ENCODE results near the gene KBTBD13.

Gene KBTBD13

DNA sequence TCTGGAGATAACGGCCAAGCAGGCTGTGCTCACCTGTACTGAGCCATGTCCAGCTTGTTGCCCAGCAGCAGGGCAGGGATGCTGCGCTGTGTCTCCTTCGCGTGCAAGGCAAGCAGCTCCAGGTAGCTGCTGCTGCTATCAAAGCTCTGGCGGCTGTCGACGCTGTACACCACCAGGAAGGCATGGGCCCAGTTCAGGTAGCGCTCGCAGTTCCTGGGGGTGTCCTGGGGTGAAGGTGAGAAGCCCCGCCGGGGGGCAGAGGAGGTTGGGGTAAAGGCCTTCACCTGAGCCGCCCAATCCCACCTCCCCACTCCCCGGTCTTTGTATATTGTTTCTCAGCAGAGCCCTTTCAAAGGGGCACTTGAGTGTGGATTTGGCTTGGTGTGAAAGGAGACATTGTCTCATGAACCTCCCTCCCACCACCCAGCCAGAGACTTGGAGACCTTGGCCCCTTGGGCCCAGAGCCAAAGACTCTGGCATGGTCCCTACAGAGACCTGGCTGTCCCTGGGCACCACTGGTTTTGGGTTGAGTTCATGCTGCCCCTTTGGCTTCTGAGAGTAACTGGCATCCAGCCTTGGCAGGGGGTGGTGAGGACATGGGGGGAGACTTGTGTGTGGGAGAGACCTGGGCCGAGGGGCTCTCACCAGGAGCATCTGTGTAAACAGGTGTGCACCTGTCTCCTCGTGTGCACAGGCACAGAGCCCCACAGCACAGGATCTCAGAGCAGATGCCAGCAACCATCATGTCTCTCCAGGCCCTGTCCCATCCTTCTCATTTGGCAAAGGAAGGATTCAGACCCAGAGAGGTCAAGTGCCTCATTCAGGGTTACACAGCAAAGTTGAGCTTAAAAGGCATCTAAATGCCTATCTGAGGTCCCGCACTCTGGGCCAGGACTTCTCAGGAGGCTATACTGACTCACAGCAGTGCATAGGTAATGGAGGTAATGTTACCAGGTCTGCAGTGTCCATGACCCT lies 17.9 kb upstream of the KBTBD13 start:
- Mint-ChIP-seq H3K27me3 (peaks cover 3% of the 10 kb centered on the region), H3K27ac (no peak overlapping the region)

DNA sequence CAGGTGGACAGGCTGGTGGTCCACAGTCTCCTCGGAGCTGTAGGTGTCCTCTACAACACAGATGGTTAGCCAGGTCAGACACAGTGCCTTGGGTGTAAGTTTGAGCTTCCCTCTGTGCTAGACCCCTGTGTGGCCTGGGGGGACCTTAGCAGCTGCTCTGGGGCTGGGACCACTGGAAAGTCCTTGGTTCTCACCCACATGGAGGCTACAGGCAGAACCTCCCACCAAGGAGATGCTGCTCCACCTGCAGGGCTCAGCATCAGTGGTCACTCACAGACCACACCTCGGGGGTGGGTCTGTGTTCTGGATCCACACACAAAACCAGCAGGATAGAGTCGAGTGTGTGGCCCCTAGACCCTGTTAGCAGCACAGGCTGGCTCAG lies 17.2 kb upstream of the KBTBD13 start:
- no peaks in the 10 kb centered on the region for H3K9me3 Mint-ChIP-seq (ENCODE audit: low read depth)
- H3K4me3 Mint-ChIP-seq: no peak overlapping the region
- no peaks in the 10 kb centered on the region for H3K4me1 Mint-ChIP-seq (ENCODE audit: low read depth)
- H3K36me3 Mint-ChIP-seq: no peaks in the 10 kb centered on the region
- peaks cover 3% of the 10 kb centered on the region for H3K27me3 Mint-ChIP-seq
- H3K27ac Mint-ChIP-seq: no peak overlapping the region

More for the DNA sequence above, 17.9 kb upstream of the KBTBD13 start:
- Mint-ChIP-seq H3K36me3 (no peaks in the 10 kb centered on the region), H3K9me3 (ENCODE audit: low read depth) (no peaks in the 10 kb centered on the region), H3K4me3 (no peak overlapping the region), H3K4me1 (ENCODE audit: low read depth) (no peaks in the 10 kb centered on the region)

DNA sequence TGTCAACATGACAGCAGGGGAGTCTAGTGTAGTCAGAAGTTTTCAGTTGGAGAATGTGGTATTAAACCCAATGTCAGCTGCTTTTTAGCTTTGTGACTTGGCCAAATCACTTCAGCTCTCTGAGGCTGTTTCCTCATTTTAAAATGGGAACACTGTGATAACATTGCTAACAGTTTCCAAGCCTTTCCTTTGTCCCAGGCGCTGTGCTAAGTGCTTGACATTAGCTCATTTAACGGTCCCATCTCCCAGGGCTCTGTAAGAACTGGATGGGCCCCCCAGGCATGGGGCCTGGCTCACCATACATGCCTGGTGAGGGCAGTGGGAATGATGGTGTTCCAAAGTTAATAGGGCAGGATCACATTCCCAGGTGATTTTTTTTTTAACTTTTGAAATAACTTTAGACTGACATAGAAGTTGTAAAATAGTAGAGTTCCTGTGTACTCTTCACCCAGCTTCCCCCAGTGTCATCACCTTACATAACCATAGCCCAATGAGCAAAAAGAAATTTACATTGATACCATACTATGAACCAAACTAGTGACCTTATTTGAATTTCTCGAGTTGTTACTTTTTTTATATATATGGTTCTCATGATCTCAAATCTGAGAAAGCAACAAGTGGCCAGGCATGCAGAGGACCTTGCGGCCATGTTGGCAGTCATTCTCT lies 16.5 kb upstream of the KBTBD13 start:
- Mint-ChIP-seq H3K4me1 (ENCODE audit: low read depth) (no peaks in the 10 kb centered on the region), H3K36me3 (no peaks in the 10 kb centered on the region), H3K27ac (no peak overlapping the region), H3K27me3 (peaks cover 3% of the 10 kb centered on the region), H3K9me3 (ENCODE audit: low read depth) (no peaks in the 10 kb centered on the region), H3K4me3 (no peak overlapping the region)

DNA sequence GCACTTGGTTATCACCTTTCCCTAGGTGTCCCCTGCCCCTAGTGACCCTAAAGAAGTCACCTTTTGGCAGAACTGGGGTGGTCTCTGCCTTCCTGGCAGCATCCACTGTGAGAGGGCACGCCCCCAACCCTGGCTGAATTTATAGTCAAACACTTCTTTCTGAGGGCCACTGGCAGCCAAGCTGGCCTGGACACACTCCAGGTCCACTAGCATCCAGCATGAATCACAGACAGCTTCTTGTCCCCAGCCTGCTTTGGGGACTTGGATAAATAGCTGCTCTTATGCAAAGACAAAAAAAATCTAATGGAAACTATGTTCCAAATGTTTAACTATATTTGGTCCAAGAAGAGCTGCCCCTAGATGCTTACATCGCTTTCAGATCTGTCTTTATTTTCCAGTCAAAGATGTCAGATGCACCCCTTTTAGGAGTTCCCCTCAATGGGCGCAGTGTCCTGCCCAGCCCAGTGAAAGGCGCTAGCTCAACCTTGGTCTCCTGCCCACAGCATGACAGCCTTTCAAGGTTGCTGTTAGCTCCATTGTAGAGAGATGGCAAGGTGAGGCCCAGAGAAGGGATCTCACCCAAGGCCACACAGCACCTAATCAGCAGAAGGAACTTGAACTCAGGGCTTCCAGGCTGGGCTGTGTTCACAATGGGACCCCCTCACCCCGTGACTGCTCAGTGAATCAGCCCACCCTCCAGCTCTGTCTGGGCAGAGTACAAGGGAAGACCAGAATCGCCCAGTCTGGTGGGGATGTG lies 15.7 kb upstream of the KBTBD13 start:
- H3K4me1 Mint-ChIP-seq (ENCODE audit: low read depth): no peaks in the 10 kb centered on the region
- H3K4me3 Mint-ChIP-seq: no peak overlapping the region
- H3K27ac Mint-ChIP-seq: no peak overlapping the region
- H3K36me3 Mint-ChIP-seq: no peaks in the 10 kb centered on the region
- no peaks in the 10 kb centered on the region for H3K9me3 Mint-ChIP-seq (ENCODE audit: low read depth)
- H3K27me3 Mint-ChIP-seq: peaks cover 3% of the 10 kb centered on the region

DNA sequence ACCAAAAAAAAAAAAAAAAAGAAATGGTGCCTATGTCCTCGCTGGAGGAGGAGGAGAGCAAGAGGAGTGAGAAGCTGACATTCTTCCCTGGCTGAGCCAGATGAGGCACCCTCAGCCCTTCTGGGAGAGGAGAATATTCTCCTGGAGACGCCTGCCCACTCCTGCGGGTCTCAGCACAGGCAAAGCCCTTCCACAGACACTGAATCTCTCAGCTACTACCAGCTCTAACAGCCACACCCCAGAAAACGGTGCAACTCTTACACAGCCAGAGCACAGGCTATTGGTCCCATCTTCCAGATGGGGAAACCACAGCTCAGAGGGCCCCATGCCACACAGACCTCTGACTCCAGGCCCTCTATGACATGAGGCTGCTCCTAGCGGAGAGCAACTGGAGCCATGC lies 14.5 kb upstream of the KBTBD13 start:
- Mint-ChIP-seq H3K27ac (no peak overlapping the region), H3K27me3 (peaks cover 5% of the 10 kb centered on the region), H3K4me1 (ENCODE audit: low read depth) (no peaks in the 10 kb centered on the region), H3K9me3 (ENCODE audit: low read depth) (no peaks in the 10 kb centered on the region), H3K4me3 (no peak overlapping the region), H3K36me3 (no peaks in the 10 kb centered on the region)

DNA sequence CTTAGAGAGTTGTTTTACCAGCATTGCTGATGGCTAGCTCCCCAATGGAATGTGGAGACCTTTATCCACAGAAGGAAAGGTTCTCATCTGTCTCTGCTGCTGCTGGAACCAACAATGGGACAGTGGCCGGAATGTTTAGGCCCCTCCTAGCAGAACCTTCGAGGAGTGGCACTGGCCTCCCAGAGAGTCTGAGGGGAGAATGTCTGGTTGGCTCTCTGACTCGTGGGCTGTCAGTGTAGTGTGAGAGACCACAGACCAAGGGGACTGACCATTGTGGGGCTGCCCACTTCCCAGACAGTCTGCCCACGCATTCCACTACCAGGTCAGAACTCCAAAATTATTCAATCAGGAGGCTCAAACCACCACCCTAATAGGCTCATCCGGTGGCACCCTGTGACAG lies 13.8 kb upstream of the KBTBD13 start:
- Mint-ChIP-seq H3K36me3 (no peaks in the 10 kb centered on the region), H3K4me1 (ENCODE audit: low read depth) (peaks cover 3% of the 10 kb centered on the region), H3K27ac (no peak overlapping the region), H3K4me3 (no peak overlapping the region), H3K27me3 (peaks cover 8% of the 10 kb centered on the region), H3K9me3 (ENCODE audit: low read depth) (no peaks in the 10 kb centered on the region)

DNA sequence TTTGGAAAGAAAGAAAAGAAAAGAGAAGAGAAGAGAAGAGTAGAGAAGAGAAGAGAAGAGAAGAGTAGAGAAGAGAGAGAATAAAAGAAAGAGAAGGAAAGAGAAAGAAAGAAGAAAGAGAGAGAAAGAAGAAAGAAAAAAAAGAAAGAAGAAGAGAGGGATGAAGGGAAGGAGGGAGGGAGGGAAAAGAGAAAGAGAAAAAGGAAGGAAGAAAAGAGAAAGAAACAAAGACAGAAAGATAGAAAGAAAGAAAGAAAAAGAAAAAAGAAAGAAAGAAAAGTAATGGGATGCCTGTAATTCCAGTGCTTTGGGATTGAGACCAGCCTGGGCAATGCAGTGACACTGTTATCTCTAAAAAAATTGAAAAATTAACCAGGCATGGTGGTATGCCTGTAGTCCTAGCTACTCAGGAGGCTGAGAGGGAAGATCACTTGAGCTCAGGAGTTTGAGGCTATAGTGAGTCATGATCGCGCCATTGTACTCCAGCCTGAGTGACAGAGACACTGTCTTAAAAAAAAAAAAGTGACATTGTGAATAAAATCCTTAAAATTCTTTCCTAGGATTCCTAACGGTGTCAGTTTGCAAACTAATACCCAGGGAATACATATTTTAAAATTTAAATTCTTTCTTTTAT lies 10.4 kb upstream of the KBTBD13 start:
- Mint-ChIP-seq H3K27ac (no peak overlapping the region), H3K36me3 (no peaks in the 10 kb centered on the region), H3K4me3 (no peak overlapping the region), H3K4me1 (ENCODE audit: low read depth) (peaks cover 8% of the 10 kb centered on the region), H3K9me3 (ENCODE audit: low read depth) (no peaks in the 10 kb centered on the region), H3K27me3 (peaks cover 14% of the 10 kb centered on the region)

DNA sequence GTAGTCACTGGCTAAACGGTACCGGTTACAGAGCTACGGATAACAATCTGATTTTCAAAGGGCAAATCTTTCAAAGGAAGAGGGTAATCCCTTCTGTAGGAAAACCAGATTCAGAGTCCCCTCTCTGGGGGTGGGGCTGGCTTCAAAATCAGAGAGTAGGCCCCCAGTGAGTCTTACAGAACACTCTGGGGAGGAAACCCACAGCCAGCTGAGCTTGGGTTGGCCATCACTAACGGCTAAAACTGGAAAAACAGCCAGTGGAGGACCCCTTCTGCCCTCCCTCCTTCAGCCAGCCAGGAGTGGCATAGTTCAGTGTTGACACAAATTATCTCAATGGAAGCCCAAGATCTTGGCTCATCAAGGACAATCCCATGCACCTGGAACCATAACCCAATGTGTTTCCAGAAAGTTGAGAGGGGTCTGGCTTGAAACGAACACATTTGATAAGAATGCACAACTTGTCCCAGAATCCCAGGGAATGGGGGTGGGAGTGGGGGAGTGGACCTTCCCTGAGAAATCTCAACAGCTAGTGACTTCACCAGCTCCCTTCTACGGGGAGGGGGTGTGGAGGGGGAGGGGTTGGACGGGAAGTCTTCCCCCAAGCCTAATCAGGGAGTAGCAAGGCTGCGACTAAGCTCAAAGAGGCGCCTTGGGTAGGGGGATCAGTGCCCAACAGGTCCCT lies 9.8 kb upstream of the KBTBD13 start:
- H3K9me3 Mint-ChIP-seq (ENCODE audit: low read depth): no peaks in the 10 kb centered on the region
- H3K4me1 Mint-ChIP-seq (ENCODE audit: low read depth): peaks cover 8% of the 10 kb centered on the region
- no peak overlapping the region for H3K27ac Mint-ChIP-seq
- H3K27me3 Mint-ChIP-seq: peaks cover 14% of the 10 kb centered on the region
- H3K4me3 Mint-ChIP-seq: peak overlapping the region; percentile 63
- no peaks in the 10 kb centered on the region for H3K36me3 Mint-ChIP-seq

DNA sequence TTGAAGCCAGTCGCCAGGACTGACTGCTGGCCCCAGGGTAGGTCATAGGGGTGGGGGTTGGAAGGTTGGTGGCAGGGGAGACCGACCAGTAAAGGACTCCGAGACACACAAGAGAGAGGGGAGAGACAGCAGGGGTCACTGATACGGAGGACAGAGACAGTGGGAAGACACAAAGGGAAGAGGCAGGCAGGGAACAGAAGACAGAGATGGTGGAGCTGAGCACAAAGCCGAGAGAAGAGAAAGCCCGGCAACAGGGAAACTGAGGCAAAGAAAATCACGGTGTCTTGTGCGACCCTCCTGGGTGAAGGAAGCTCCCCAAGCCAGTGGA lies 9.3 kb upstream of the KBTBD13 start:
- Mint-ChIP-seq H3K9me3 (ENCODE audit: low read depth) (no peaks in the 10 kb centered on the region), H3K27me3 (peaks cover 14% of the 10 kb centered on the region), H3K27ac (no peak overlapping the region), H3K4me1 (ENCODE audit: low read depth) (peaks cover 8% of the 10 kb centered on the region), H3K4me3 (peak overlapping the region; percentile 63), H3K36me3 (no peaks in the 10 kb centered on the region)

DNA sequence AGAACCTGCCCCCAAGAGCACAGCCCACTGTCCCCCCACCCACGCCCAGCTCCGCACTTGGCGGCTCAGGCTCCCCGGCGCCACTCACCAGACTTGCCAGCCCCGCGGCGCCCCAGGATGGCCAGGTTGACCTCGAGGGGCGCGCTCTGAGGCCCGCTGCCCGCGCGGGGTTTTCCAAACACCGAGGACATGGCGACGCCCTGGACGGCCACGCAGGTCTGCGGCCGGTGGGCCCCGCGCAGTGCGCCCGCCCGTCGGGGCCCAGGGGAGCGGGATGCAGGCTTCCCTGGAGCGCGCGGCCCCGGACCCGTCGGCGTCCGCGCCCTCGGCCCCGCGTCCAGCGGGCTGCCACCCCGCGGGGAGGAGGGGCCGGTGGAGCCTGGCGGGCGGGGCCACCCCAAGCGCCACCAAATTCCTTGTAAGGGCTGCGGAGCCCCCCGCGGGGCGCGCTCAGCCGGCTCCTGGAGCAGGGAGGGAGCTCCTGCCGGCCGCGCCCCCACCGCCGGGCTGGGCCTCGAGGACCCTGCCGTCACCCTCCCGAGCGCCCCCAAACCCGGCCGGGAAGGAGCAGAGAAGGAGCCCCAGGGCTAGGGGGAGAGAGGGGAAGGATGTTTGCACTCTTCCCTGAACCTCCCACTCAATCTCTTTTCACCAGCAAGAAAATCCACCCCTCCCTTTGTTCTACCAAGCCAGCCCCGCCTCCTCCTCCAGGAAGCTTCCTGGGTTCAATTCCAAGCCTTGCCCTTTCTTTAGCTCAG lies 8.7 kb upstream of the KBTBD13 start, which contains the start of gene RASL12:
RASL12 (minus strand) TSS at position 347 of the 758 bp plus-strand sequence; CDS start at position 191, 156 bp downstream.
- peaks cover 8% of the 10 kb centered on the region for H3K4me1 Mint-ChIP-seq (ENCODE audit: low read depth)
- no peaks in the 10 kb centered on the region for H3K9me3 Mint-ChIP-seq (ENCODE audit: low read depth)
- no peak within 1 kb of the TSS for H3K27ac Mint-ChIP-seq
- H3K36me3 Mint-ChIP-seq: no peaks in the 10 kb centered on the region
- H3K27me3 Mint-ChIP-seq: peaks cover 14% of the 10 kb centered on the region
- H3K4me3 Mint-ChIP-seq: peak within 1 kb of the TSS; percentile 63

DNA sequence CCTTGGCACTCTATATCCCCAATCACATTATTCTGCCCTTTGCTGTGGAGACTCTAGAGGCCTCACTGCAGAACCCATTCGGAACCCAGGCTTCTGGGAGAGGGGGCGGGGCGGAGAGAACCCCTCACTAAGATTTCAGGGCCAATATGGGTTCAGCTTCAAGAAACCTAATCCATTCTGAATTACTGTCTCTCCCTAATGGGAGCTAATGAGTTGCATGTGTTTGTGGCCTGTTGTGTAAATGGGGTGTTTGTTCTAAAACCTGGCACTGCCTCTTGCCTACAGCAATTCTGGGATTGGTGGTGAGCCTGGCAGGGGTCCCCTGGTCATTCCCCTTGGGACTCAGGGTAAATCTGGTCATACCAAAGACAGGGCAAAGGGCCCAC lies 8.2 kb upstream of the KBTBD13 start:
- Mint-ChIP-seq H3K36me3 (no peaks in the 10 kb centered on the region), H3K27ac (no peak overlapping the region), H3K4me3 (peak overlapping the region; percentile 63)

DNA sequence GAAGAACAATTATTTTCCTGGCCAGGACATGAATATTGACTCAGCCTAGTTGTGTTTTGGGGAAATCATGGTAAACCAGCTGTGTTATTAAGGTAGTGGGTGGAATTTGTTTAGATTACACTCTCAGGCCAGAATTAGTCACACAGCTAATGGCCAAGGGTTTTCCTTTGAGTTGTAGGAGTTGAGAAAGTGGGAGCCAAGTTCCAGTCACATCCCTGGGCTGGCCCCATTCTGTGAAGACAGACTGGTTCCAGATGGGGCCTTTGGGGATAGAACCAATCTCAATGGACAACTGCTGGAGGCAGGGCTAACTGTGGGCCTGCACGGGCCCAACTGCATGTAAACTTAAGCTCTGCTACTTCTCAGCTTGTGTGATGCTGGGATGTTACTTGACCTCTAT lies 7.4 kb upstream of the KBTBD13 start:
- H3K27ac Mint-ChIP-seq: no peak overlapping the region
- H3K9me3 Mint-ChIP-seq (ENCODE audit: low read depth): no peaks in the 10 kb centered on the region
- H3K27me3 Mint-ChIP-seq: peaks cover 11% of the 10 kb centered on the region
- H3K4me1 Mint-ChIP-seq (ENCODE audit: low read depth): peaks cover 8% of the 10 kb centered on the region
- H3K4me3 Mint-ChIP-seq: no peak overlapping the region
- no peaks in the 10 kb centered on the region for H3K36me3 Mint-ChIP-seq

More for the DNA sequence above, 8.2 kb upstream of the KBTBD13 start:
- H3K9me3 Mint-ChIP-seq (ENCODE audit: low read depth): no peaks in the 10 kb centered on the region
- H3K4me1 Mint-ChIP-seq (ENCODE audit: low read depth): peaks cover 8% of the 10 kb centered on the region
- peaks cover 12% of the 10 kb centered on the region for H3K27me3 Mint-ChIP-seq

DNA sequence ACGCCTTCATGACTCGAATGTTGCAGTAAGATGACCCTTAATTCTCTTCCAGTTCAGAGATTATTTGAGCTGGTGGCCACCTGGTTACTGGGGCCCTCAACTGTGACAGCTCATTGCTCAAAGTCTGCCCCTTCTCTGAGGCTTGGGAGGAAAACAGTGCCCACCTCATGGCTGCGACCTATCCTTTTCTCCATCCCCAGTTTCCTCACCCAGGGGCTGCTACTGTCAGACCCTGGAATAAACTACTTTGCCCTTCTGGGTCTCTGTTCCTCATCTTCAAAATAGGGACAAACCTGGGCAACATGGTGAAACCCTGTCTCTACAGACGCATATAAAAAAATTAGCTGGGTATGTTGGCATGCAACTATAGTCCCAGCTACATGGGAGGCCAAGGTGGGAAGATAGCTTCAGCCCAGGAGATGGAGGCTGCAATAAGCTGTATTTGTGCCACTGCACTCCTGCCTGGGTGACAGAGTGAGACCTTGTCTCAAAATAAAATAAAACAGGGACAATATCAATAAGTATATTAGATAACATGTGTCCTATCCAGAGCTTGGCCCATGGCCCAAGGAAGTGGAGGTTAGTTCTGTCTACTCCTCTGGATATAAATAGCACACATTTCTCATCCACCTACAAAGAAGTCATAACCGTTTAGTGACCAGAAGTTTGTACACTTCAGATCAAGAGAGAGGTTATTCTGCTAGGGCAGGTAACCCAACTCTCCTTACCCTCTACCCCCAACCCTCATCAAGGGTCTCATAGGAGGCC lies 6.6 kb upstream of the KBTBD13 start:
- Mint-ChIP-seq H3K36me3 (no peaks in the 10 kb centered on the region), H3K4me3 (no peak overlapping the region), H3K27ac (no peak overlapping the region), H3K27me3 (peaks cover 11% of the 10 kb centered on the region), H3K4me1 (ENCODE audit: low read depth) (peaks cover 8% of the 10 kb centered on the region), H3K9me3 (ENCODE audit: low read depth) (no peaks in the 10 kb centered on the region)
